Measurements from ENCODE around the gene KCNJ16.

DNA sequence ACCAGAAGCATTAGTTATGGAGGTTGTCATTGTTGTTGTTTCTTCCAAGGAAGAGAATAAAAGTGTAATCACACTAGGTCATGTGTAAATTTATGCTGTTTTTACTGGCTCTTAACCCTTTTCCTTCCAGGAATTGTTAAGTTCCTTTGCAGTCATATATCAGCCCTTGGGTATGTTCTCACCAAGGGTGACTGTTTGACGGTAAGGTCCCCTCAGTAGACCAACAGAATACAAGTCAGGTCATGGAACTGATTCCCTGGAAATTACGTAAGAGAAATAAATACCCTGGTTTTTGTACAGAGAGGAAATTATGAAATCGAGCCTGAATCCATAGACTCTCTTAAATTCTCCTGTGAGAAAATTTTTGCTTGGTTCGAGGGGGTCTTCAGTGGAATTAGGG is 83.2 kb downstream of the KCNJ16 start:
- TF ChIP-seq, protein P1, sequence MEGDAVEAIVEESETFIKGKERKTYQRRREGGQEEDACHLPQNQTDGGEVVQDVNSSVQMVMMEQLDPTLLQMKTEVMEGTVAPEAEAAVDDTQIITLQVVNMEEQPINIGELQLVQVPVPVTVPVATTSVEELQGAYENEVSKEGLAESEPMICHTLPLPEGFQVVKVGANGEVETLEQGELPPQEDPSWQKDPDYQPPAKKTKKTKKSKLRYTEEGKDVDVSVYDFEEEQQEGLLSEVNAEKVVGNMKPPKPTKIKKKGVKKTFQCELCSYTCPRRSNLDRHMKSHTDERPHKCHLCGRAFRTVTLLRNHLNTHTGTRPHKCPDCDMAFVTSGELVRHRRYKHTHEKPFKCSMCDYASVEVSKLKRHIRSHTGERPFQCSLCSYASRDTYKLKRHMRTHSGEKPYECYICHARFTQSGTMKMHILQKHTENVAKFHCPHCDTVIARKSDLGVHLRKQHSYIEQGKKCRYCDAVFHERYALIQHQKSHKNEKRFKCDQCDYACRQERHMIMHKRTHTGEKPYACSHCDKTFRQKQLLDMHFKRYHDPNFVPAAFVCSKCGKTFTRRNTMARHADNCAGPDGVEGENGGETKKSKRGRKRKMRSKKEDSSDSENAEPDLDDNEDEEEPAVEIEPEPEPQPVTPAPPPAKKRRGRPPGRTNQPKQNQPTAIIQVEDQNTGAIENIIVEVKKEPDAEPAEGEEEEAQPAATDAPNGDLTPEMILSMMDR (IDR thresholded peaks at IDR 0.05): no peak
- no peak for TF ChIP-seq ZFX (IDR thresholded peaks at IDR 0.05; ENCODE audit: borderline replicate concordance)

Measured in 22Rv1 (cell line).